ENCODE results near the gene ZNF280A. TPM values are rescaled to one million over a fixed set of nuclear protein-coding genes. Genes with fewer than 3 reads are reported as not detected.

ZNF280A gene
- under 0.01 and 0.11 TPM in 2 replicates for total RNA-seq

GRCh38 chr22:22520020-22520656 is at the start of gene ZNF280A:
TSS of gene ZNF280A (minus strand) at chr22:22520270. CDS start at chr22:22515630, 4,640 bp downstream.

DNA sequence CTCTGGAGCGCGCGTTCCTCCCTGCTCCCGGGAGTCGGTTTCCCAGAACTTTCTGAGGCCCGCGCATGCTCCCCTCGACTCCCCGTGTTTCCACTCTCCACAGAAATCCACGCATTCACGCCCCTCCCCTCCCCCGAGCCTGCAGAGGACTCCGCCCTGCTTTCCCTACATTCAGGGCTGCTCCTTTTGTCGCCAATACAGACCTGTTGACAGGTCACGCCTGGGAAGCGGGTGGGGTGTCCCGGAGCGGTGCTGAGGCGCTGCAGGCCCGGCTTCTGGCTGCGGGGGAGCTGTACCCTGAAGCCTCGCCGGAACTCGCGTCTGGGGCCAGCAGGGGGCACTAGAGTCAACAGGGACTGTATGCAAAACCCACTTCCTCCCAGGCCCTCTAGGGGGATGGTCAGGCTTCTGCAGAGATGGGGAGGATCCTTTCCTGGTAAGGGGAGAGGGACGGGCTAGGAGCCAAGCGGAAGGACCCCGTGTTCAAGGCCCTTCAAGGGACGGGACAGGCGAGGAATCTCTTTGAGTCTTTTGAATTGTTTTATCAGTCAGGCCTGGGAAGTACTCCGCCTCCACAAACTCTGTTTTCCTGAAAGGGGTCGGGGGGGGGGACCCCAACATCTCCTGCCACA is 39.0 kb upstream of the ZNF280A start, which contains the start of gene PRAME:
TSS of gene PRAME (minus strand) at position 294 of the 632 bp plus-strand sequence. CDS start 2,433 bp downstream, outside the sequence.

DNA sequence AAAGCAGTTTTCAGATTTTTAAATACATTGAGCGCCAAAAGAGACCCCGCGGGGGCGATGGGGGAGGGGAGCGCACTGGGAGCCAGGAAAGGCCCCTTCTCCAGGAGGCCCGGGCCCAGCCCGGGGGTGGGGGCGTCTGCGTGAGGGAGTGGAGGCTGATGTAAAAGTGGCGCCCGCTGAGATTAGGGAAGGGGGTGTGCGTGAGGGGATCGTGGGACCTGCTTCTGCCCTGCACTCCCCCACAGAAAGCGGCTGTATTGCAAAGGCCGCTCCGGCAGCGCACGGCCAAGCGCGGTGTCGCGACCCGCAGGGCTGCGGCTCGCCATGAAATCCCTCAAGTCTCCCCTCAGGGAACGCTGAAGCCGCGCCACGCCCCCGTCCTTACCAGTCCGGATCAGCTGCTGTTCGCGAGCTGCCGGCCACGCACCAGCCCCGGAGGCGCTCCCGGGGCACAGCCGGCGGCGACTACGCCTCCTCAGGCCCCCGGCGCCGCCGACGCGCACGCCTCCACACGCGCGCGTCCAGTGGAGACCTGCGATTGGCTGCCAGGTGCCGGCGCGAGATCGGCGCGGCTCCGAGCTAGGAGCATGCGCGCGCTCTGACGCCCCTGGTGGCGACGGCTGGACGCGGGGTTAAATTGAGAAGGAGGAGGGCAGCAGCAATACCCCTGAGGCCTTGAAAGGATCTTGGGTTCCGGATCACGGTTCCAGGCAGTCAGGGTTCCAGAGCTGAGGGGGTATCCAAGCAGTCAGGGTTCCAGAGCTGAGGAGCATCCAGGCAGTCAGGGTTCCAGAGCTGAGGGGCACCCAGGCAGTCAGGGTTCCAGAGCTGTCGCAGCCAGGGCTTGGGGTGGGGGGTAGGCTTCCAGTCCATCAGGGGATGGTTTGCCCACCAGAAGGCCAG is 11.5 kb downstream of the ZNF280A start, which contains the start of gene ZNF280B:
TSS of gene ZNF280B (minus strand) at position 469 of the 903 bp plus-strand sequence. CDS start 19,344 bp downstream, outside the sequence.

Other genes with a start within 250 kb of the ZNF280A start
- 1.5 and 1.6 TPM in 2 replicates for gene ZNF280B, start 11.5 kb downstream of the ZNF280A start, total RNA-seq
- 0.13 and 0.43 TPM in 2 replicates for gene PRAME, start 39.0 kb upstream of the ZNF280A start, total RNA-seq
- gene GGTLC2, start 124.3 kb upstream of the ZNF280A start, total RNA-seq, result not detected in 2 replicates